Upper lobe of left lung (tissue), 6 donors: Measurements from ENCODE around the gene ABCB11. TPM values are rescaled to one million over a fixed set of nuclear protein-coding genes. Genes with fewer than 3 reads are reported as not detected.

Source experiments
- ATAC-seq, 2 donors: fragments of 200-7000 bp; cut with Tn5 transposase; one replicate each; pipeline ENCODE4 v1.9.1; 2022; ENCODE audit warnings: mild to moderate bottlenecking in 2 of 2, moderate library complexity in 2 of 2; ENCODE audit not compliant: low FRiP score in 2 of 2
- DNase-seq, 2 donors: peaks; one replicate each; pipeline ENCODE4 v3.0.0-alpha.2; 2019 to 2020
- H3K27ac ChIP-seq, 4 donors: fragments of 200-600 bp; sonication (generic); one replicate each; pipeline ENCODE4 v1.5.1; 2016 to 2019
- H3K27me3 ChIP-seq, 4 donors: fragments of 200-600 bp; sonication (generic); one replicate each; pipeline ENCODE4 v1.5.1; 2017 to 2019
- H3K36me3 ChIP-seq, 4 donors: fragments of 200-600 bp; sonication (generic); one replicate each; pipeline ENCODE4 v1.5.1; 2016 to 2019
- H3K4me1 ChIP-seq, 4 donors: fragments of 200-600 bp; sonication (generic); one replicate each; pipeline ENCODE4 v1.5.1; 2018 to 2019
- H3K4me3 ChIP-seq, 4 donors: fragments of 200-600 bp; sonication (generic); one replicate each; pipeline ENCODE4 v1.5.1; 2017 to 2019; ENCODE audit warnings: mild to moderate bottlenecking in 2 of 4, moderate library complexity in 1 of 4
- H3K9me3 ChIP-seq, 4 donors: fragments of 200-600 bp; sonication (generic); one replicate each; pipeline ENCODE4 v1.5.1; 2018 to 2019
- CTCF ChIP-seq, 6 experiments: fragments of 450-650 bp in 4 of 6; fragments of 200-600 bp in 2 of 6; sonication (generic) in 2 of 6; IDR thresholded peaks; one replicate each; pipeline ENCODE4 v1.5.1; 2016 to 2019; ENCODE audit warnings: antibody characterized with exemption in 6 of 6
- EP300 ChIP-seq, 4 donors: sonication (generic); formaldehyde crosslinking; IDR thresholded peaks; one replicate each; pipeline ENCODE4 v1.5.1; 2017; ENCODE audit warnings: antibody characterized with exemption in 4 of 4, control low read depth in 2 of 4
- POLR2A ChIP-seq, 4 donors: fragments of 450-650 bp; IDR thresholded peaks; one replicate each; pipeline ENCODE4 v1.5.1; 2016 to 2017; ENCODE audit warnings: antibody characterized with exemption in 4 of 4, mild to moderate bottlenecking in 2 of 4
- POLR2AphosphoS5 ChIP-seq, 2 donors: sonication (generic); formaldehyde crosslinking; IDR thresholded peaks; one replicate each; pipeline ENCODE4 v1.5.1; 2017; ENCODE audit warnings: antibody characterized with exemption in 2 of 2
- WGBS, 2 donors: methylation state at CpG; one replicate each; pipeline ENCODE4 v1.1.5; 2017 to 2018; 5-methylcytosine and 5-hydroxymethylcytosine counted together
- total RNA-seq, 6 donors: library from RNA; depleted of rRNA in 4 of 6; stranded (reverse); fragments of >200 nt in 4 of 6; gene quantifications; one replicate each; pipeline versions ENCODE4 v1.1.0 to v1.2.1, GENCODE V29; 2016 to 2021
- donor health status: DM: no; HTN: no; CAD: no; lungs with moderate emphysema.
- donor health status: DM: no; HTN: yes; CAD: no; lungs with severe emphysema.

The ABCB11 gene
- total RNA-seq, 6 donors from 2014 or later: 0.03 to 3.6 TPM; not detected in 4

DNA sequence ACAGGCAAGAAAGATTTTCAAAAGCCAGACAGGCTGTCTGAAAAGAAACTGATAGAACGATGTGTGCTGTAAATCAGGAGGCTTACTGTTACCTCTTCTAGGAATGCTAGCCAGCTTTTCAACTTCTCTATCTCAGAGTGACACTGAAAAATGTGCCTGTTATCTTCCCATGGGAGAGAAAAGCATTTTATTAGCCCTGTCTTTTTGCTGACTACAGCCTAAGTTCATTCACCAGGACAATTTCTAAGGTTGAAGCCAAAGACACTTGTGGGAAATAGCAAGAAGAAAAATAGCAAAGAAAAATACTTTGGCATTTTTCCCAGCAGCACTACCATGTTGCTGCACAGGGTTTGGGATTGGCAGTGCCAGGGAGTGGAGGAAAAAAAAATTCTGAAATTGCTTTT, 34.0 kb downstream of the ABCB11 start:
- no peak for ATAC-seq
- H3K27ac ChIP-seq: no peak overlapping the region

GRCh38 chr2:168995744-168996143, 35.4 kb downstream of the ABCB11 start:
- no peak for ATAC-seq

More for the DNA sequence above, 34.0 kb downstream of the ABCB11 start:
- Histone ChIP-seq H3K27me3 (no peaks in the 10 kb centered on the region), H3K9me3 (no peaks in the 10 kb centered on the region), H3K36me3 (no peaks in the 10 kb centered on the region), H3K4me1 (peaks cover 0 to 7% (median 0%) of the 10 kb centered on the region in 4 donors), H3K4me3 (no peak overlapping the region)
- TF ChIP-seq CTCF (IDR thresholded peaks at IDR 0.05) (no peak), POLR2A (IDR thresholded peaks at IDR 0.05) (no peak), POLR2AphosphoS5 (IDR thresholded peaks at IDR 0.05) (no peak), EP300 (IDR thresholded peaks at IDR 0.05) (no peak)
- 28 to 43% methylated on average over 1 of the region's 1 CpG for WGBS, 2 donors
- DNase-seq: no peak

DNA sequence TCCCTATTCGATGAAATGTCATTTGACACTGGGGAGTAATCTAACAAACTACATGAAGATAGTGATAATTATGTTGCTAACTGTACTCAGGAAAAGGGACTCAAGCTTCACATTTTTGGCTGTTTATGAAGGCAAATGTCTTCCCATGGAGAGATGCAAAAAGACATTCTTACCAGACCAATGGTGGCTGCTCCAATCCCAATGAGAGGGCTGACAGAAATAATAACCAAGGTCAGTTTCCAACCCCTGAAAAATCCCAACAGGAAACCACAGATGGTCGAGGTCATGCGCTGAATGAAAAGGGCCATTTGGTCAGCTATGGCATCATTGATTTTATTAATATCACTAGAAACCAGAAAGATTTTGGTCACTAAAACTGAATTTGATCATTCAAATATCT, 37.6 kb downstream of the ABCB11 start:
- H3K4me1 ChIP-seq: peaks cover 0 to 7% (median 0%) of the 10 kb centered on the region in 4 donors
- no peak for ATAC-seq
- 55 to 76% methylated on average over 3 of the region's 3 CpGs for WGBS, 2 donors

More at GRCh38 chr2:168995744-168996143, 35.4 kb downstream of the ABCB11 start:
- Histone ChIP-seq H3K4me1 (peaks cover 0 to 7% (median 0%) of the 10 kb centered on the region in 4 donors), H3K27ac (no peak overlapping the region), H3K9me3 (no peaks in the 10 kb centered on the region), H3K4me3 (no peak overlapping the region), H3K36me3 (no peaks in the 10 kb centered on the region), H3K27me3 (no peaks in the 10 kb centered on the region)
- no peak for DNase-seq
- WGBS, 2 donors: 67 to 85% methylated on average over 1 of the region's 1 CpG
- TF ChIP-seq POLR2A (IDR thresholded peaks at IDR 0.05) (no peak), POLR2AphosphoS5 (IDR thresholded peaks at IDR 0.05) (no peak), CTCF (IDR thresholded peaks at IDR 0.05) (no peak), EP300 (IDR thresholded peaks at IDR 0.05) (no peak)

GRCh38 chr2:168992591-168993349, 38.4 kb downstream of the ABCB11 start:
- ATAC-seq (peak in 1 of 2 donors; percentile 52), DNase-seq (no peak)
- no peak overlapping the region for H3K4me3 ChIP-seq
- no peak for TF ChIP-seq POLR2AphosphoS5 (IDR thresholded peaks at IDR 0.05)
- no peak for TF ChIP-seq POLR2A (IDR thresholded peaks at IDR 0.05)
- TF ChIP-seq EP300 (IDR thresholded peaks at IDR 0.05): no peak
- TF ChIP-seq CTCF (IDR thresholded peaks at IDR 0.05): no peak
- no peaks in the 10 kb centered on the region for H3K36me3 ChIP-seq
- no peaks in the 10 kb centered on the region for H3K9me3 ChIP-seq
- H3K27ac ChIP-seq: no peak overlapping the region
- peaks cover 0 to 7% (median 0%) of the 10 kb centered on the region in 4 donors for H3K4me1 ChIP-seq
- no peaks in the 10 kb centered on the region for H3K27me3 ChIP-seq
- 47 to 48% methylated on average over 7 of the region's 7 CpGs for WGBS, 2 donors

More for the DNA sequence above, 37.6 kb downstream of the ABCB11 start:
- DNase-seq: no peak
- Histone ChIP-seq H3K9me3 (no peaks in the 10 kb centered on the region), H3K27me3 (no peaks in the 10 kb centered on the region), H3K4me3 (no peak overlapping the region), H3K27ac (no peak overlapping the region), H3K36me3 (no peaks in the 10 kb centered on the region)
- TF ChIP-seq EP300 (IDR thresholded peaks at IDR 0.05) (no peak), POLR2AphosphoS5 (IDR thresholded peaks at IDR 0.05) (no peak), POLR2A (IDR thresholded peaks at IDR 0.05) (no peak), CTCF (IDR thresholded peaks at IDR 0.05) (no peak)
